Measurements from ENCODE around the gene TDO2. TPM values are rescaled to one million over a fixed set of nuclear protein-coding genes. Genes with fewer than 3 reads are reported as not detected.

TDO2 gene
- total and polyA plus RNA-seq, 2 donors (not counting 1 experiment from before 2014, with no cell fraction given) = 0.26 to 1.5 TPM

- DNase-seq (ENCODE audit: low read depth in 2 of 2) = no peak
These were observed 37.3 kb upstream of the TDO2 start, which contains the start of gene ASIC5 for GRCh38 chr4:155866177-155866576. TSS of gene ASIC5 (minus strand) at chr4:155866277. CDS start at chr4:155866226, 51 bp downstream.

GRCh38 chr4:155875878-155876277, 27.6 kb upstream of the TDO2 start:
- no peak overlapping the region for H3K4me3 ChIP-seq (replicated peaks in 1 of 4; ENCODE audit: control extremely low read depth in 1 of 4, insufficient read depth in 1 of 4, low read depth in 3 of 4, low read length in 4 of 4)
- H3K9me3 ChIP-seq (ENCODE audit: control insufficient read depth, insufficient read depth, low read depth, low read length) = no peaks in the 10 kb centered on the region
- no peak overlapping the region for H3K27ac ChIP-seq (ENCODE audit: insufficient read depth, low read length)
- no peak for TF ChIP-seq CTCF (conservative IDR thresholded peaks at IDR 0.05 in 1 of 2, IDR thresholded peaks at IDR 0.05 in 1 of 2; ENCODE audit: low read depth in 1 of 2, low read length in 2 of 2)
- TF ChIP-seq EZH2 (IDR thresholded peaks at IDR 0.05; ENCODE audit: low read length, missing control alignments) = no peak
- H3K4me2 ChIP-seq (ENCODE audit: extremely low read depth, insufficient read depth, low read length) = no peak overlapping the region
- H3K27me3 ChIP-seq (ENCODE audit: control insufficient read depth, insufficient read depth, low read length) = no peaks in the 10 kb centered on the region
- H3K36me3 ChIP-seq (ENCODE audit: control insufficient read depth, insufficient read depth, low read length) = no peaks in the 10 kb centered on the region
- no peak overlapping the region for H3K9ac ChIP-seq (ENCODE audit: insufficient read depth, low read length)
- H2AFZ ChIP-seq (ENCODE audit: low read length) = no peak overlapping the region
- DNase-seq (ENCODE audit: low read depth in 2 of 2) = no peak
- H3K4me1 ChIP-seq (ENCODE audit: control insufficient read depth, extremely low read depth, insufficient read depth, low read length) = no peaks in the 10 kb centered on the region
- H4K20me1 ChIP-seq (ENCODE audit: control insufficient read depth, extremely low read depth, insufficient read depth, low read length) = no peaks in the 10 kb centered on the region
- no peaks in the 10 kb centered on the region for H3K79me2 ChIP-seq (ENCODE audit: control insufficient read depth, insufficient read depth, low read length)

More at GRCh38 chr4:155866177-155866576, 37.3 kb upstream of the TDO2 start, which contains the start of gene ASIC5:
- no peak within 1 kb of the TSS for H3K4me2 ChIP-seq (ENCODE audit: extremely low read depth, insufficient read depth, low read length)
- no peaks in the 10 kb centered on the region for H3K36me3 ChIP-seq (ENCODE audit: control insufficient read depth, insufficient read depth, low read length)
- no peaks in the 10 kb centered on the region for H3K9me3 ChIP-seq (ENCODE audit: control insufficient read depth, insufficient read depth, low read depth, low read length)
- H4K20me1 ChIP-seq (ENCODE audit: control insufficient read depth, extremely low read depth, insufficient read depth, low read length) = no peaks in the 10 kb centered on the region
- H3K79me2 ChIP-seq (ENCODE audit: control insufficient read depth, insufficient read depth, low read length) = no peaks in the 10 kb centered on the region
- H3K9ac ChIP-seq (ENCODE audit: insufficient read depth, low read length) = no peak within 1 kb of the TSS
- no peak within 1 kb of the TSS for H3K4me3 ChIP-seq (replicated peaks in 1 of 4; ENCODE audit: control extremely low read depth in 1 of 4, insufficient read depth in 1 of 4, low read depth in 3 of 4, low read length in 4 of 4)
- TF ChIP-seq EZH2 (IDR thresholded peaks at IDR 0.05; ENCODE audit: low read length, missing control alignments) (no peak), CTCF (conservative IDR thresholded peaks at IDR 0.05 in 1 of 2, IDR thresholded peaks at IDR 0.05 in 1 of 2; ENCODE audit: low read depth in 1 of 2, low read length in 2 of 2) (no peak)
- H3K4me1 ChIP-seq (ENCODE audit: control insufficient read depth, extremely low read depth, insufficient read depth, low read length) = no peaks in the 10 kb centered on the region
- no peak within 1 kb of the TSS for H3K27ac ChIP-seq (ENCODE audit: insufficient read depth, low read length)
- H3K27me3 ChIP-seq (ENCODE audit: control insufficient read depth, insufficient read depth, low read length) = no peaks in the 10 kb centered on the region
- H2AFZ ChIP-seq (ENCODE audit: low read length) = no peak within 1 kb of the TSS

GRCh38 chr4:155877971-155878370, 25.5 kb upstream of the TDO2 start:
- H4K20me1 ChIP-seq (ENCODE audit: control insufficient read depth, extremely low read depth, insufficient read depth, low read length) = no peaks in the 10 kb centered on the region
- H3K9ac ChIP-seq (ENCODE audit: insufficient read depth, low read length) = no peak overlapping the region
- H3K79me2 ChIP-seq (ENCODE audit: control insufficient read depth, insufficient read depth, low read length) = no peaks in the 10 kb centered on the region
- H3K27me3 ChIP-seq (ENCODE audit: control insufficient read depth, insufficient read depth, low read length) = no peaks in the 10 kb centered on the region
- no peaks in the 10 kb centered on the region for H3K36me3 ChIP-seq (ENCODE audit: control insufficient read depth, insufficient read depth, low read length)
- H3K27ac ChIP-seq (ENCODE audit: insufficient read depth, low read length) = no peak overlapping the region
- no peaks in the 10 kb centered on the region for H3K4me1 ChIP-seq (ENCODE audit: control insufficient read depth, extremely low read depth, insufficient read depth, low read length)
- no peak overlapping the region for H3K4me3 ChIP-seq (replicated peaks in 1 of 4; ENCODE audit: control extremely low read depth in 1 of 4, insufficient read depth in 1 of 4, low read depth in 3 of 4, low read length in 4 of 4)
- no peaks in the 10 kb centered on the region for H3K9me3 ChIP-seq (ENCODE audit: control insufficient read depth, insufficient read depth, low read depth, low read length)
- no peak overlapping the region for H2AFZ ChIP-seq (ENCODE audit: low read length)
- DNase-seq (ENCODE audit: low read depth in 2 of 2) = no peak
- no peak for TF ChIP-seq EZH2 (IDR thresholded peaks at IDR 0.05; ENCODE audit: low read length, missing control alignments)
- no peak for TF ChIP-seq CTCF (conservative IDR thresholded peaks at IDR 0.05 in 1 of 2, IDR thresholded peaks at IDR 0.05 in 1 of 2; ENCODE audit: low read depth in 1 of 2, low read length in 2 of 2)
- H3K4me2 ChIP-seq (ENCODE audit: extremely low read depth, insufficient read depth, low read length) = no peak overlapping the region

All from fibroblast of lung (primary cell).